Measurements from ENCODE around the gene TMEM255B. TPM values are rescaled to one million over a fixed set of nuclear protein-coding genes. Genes with fewer than 3 reads are reported as not detected.

Gene TMEM255B
- total and polyA plus RNA-seq, 9 donors, result 0.60 to 18.6 (median 7.9) TPM

GRCh38 chr13:113762075-113762474 lies 3.0 kb downstream of the TMEM255B start:
- H3K4me3 ChIP-seq, result no peak overlapping the region
- no peaks in the 10 kb centered on the region for H3K36me3 ChIP-seq
- peaks cover 2% of the 10 kb centered on the region for H3K4me1 ChIP-seq (ENCODE audit: insufficient read depth)
- no peaks in the 10 kb centered on the region for H3K9me3 ChIP-seq
- H3K27me3 ChIP-seq, result no peaks in the 10 kb centered on the region
- intact Hi-C loops (cut with DNase I), result no loop called here
- WGBS, 3 donors, result 86 to 95% (median 89%) methylated on average over 2 of the region's 2 CpGs
- no peak for DNase-seq
- TF ChIP-seq POLR2A (IDR thresholded peaks at IDR 0.05) (no peak), EP300 (IDR thresholded peaks at IDR 0.05) (no peak), CTCF (IDR thresholded peaks at IDR 0.05) (no peak)
- no peak overlapping the region for H3K27ac ChIP-seq

GRCh38 chr13:113762538-113762937 lies 3.5 kb downstream of the TMEM255B start:
- intact Hi-C loops (cut with DNase I), result no loop called here
- H3K27me3 ChIP-seq, result no peaks in the 10 kb centered on the region
- 83 to 88% (median 87%) methylated on average over 11 of the region's 11 CpGs for WGBS, 3 donors
- H3K36me3 ChIP-seq, result no peaks in the 10 kb centered on the region
- peaks cover 2% of the 10 kb centered on the region for H3K4me1 ChIP-seq (ENCODE audit: insufficient read depth)
- H3K9me3 ChIP-seq, result no peaks in the 10 kb centered on the region
- no peak overlapping the region for H3K4me3 ChIP-seq
- H3K27ac ChIP-seq, result no peak overlapping the region
- TF ChIP-seq POLR2A (IDR thresholded peaks at IDR 0.05) (no peak), EP300 (IDR thresholded peaks at IDR 0.05) (no peak), CTCF (IDR thresholded peaks at IDR 0.05) (no peak)
- DNase-seq, result peak in 1 of 5 donors; percentile 17

GRCh38 chr13:113763254-113763653 lies 4.2 kb downstream of the TMEM255B start:
- Histone ChIP-seq H3K27ac (no peak overlapping the region), H3K27me3 (no peaks in the 10 kb centered on the region), H3K36me3 (no peaks in the 10 kb centered on the region), H3K4me3 (no peak overlapping the region), H3K9me3 (no peaks in the 10 kb centered on the region), H3K4me1 (ENCODE audit: insufficient read depth) (peaks cover 2% of the 10 kb centered on the region)
- intact Hi-C loops (cut with DNase I), result no loop called here
- WGBS, 3 donors, result 81 to 87% (median 83%) methylated on average over 13 of the region's 13 CpGs
- DNase-seq, result peak in 1 of 5 donors; percentile 21
- TF ChIP-seq EP300 (IDR thresholded peaks at IDR 0.05) (no peak), POLR2A (IDR thresholded peaks at IDR 0.05) (no peak), CTCF (IDR thresholded peaks at IDR 0.05) (no peak)

- DNase-seq, result peak in 1 of 5 donors; percentile 27
- Histone ChIP-seq H3K9me3 (no peaks in the 10 kb centered on the region), H3K27ac (no peak overlapping the region), H3K36me3 (no peaks in the 10 kb centered on the region), H3K4me1 (ENCODE audit: insufficient read depth) (no peaks in the 10 kb centered on the region), H3K4me3 (no peak overlapping the region), H3K27me3 (no peaks in the 10 kb centered on the region)
- TF ChIP-seq CTCF (IDR thresholded peaks at IDR 0.05), result no peak
- no peak for TF ChIP-seq EP300 (IDR thresholded peaks at IDR 0.05)
- TF ChIP-seq POLR2A (IDR thresholded peaks at IDR 0.05), result no peak
- 85 to 89% (median 88%) methylated on average over 23 to 25 of the region's 25 CpGs for WGBS, 3 donors
- intact Hi-C loops (cut with DNase I), result no loop called here
Observed at GRCh38 chr13:113763961-113764792, 5.2 kb downstream of the TMEM255B start.
